H9 (cell line): Measurements from ENCODE around the gene BBOX1. TPM values are rescaled to one million over a fixed set of nuclear protein-coding genes. Genes with fewer than 3 reads are reported as not detected.

Experiments used
- DNase-seq: peaks from one replicate; pipeline ENCODE4 v3.0.0-alpha.2; 2017
- H2AFZ ChIP-seq: one replicate; pipeline ENCODE4 v1.6.1; 2013; ENCODE audit warnings: mild to moderate bottlenecking, low read length, control low read depth, moderate library complexity
- H2AK5ac ChIP-seq: 2 replicates; pipeline ENCODE4 v1.6.1; 2013; ENCODE audit warnings: low read length, control low read depth, mixed read lengths; ENCODE audit not compliant: insufficient read length
- H2BK120ac ChIP-seq: one replicate; pipeline ENCODE4 v1.6.1; 2013; ENCODE audit warnings: low read depth, mild to moderate bottlenecking, low read length, control low read depth, inconsistent platforms; ENCODE audit not compliant: poor library complexity, severe bottlenecking
- H2BK12ac ChIP-seq: 2 replicates; pipeline ENCODE4 v1.6.1; 2013; ENCODE audit warnings: low read length, control low read depth, mixed read lengths, low read depth; ENCODE audit not compliant: insufficient read length
- H2BK15ac ChIP-seq: 2 replicates; pipeline ENCODE4 v1.6.1; 2013; ENCODE audit warnings: low read depth, low read length, control low read depth
- H2BK20ac ChIP-seq: one replicate; pipeline ENCODE4 v1.6.1; 2013; ENCODE audit warnings: low read depth, mild to moderate bottlenecking, low read length, control low read depth, inconsistent platforms; ENCODE audit not compliant: poor library complexity, severe bottlenecking
- H2BK5ac ChIP-seq: 2 replicates; pipeline ENCODE4 v1.6.1; 2013; ENCODE audit warnings: low read length, control low read depth, mixed read lengths; ENCODE audit not compliant: insufficient read length
- H3K14ac ChIP-seq: 2 replicates; pipeline ENCODE4 v1.6.1; 2013; ENCODE audit warnings: low read length, control low read depth; ENCODE audit not compliant: insufficient read depth
- H3K18ac ChIP-seq: 2 replicates; pipeline ENCODE4 v1.6.1; 2013; ENCODE audit warnings: low read depth, mild to moderate bottlenecking, mixed read lengths, low read length, control low read depth; ENCODE audit not compliant: insufficient read length
- H3K23ac ChIP-seq: 2 replicates; pipeline ENCODE4 v1.6.1; 2013; ENCODE audit warnings: low read length, control low read depth, mixed read lengths, low read depth; ENCODE audit not compliant: insufficient read length
- H3K23me2 ChIP-seq: 2 replicates; pipeline ENCODE4 v1.6.1; 2013; ENCODE audit warnings: low read depth, mild to moderate bottlenecking, mixed read lengths, low read length, control low read depth; ENCODE audit not compliant: insufficient read length, poor library complexity, severe bottlenecking
- H3K27ac ChIP-seq: 2 replicates; pipeline ENCODE4 v1.5.1; 2013; ENCODE audit warnings: low read length, control low read depth, mixed read lengths, low read depth; ENCODE audit not compliant: insufficient read length
- H3K27me3 ChIP-seq: 2 replicates; pipeline ENCODE4 v1.6.1; 2013; ENCODE audit warnings: low read length, control low read depth, inconsistent platforms; ENCODE audit not compliant: insufficient read depth
- H3K4ac ChIP-seq: 2 replicates; pipeline ENCODE4 v1.6.1; 2013; ENCODE audit warnings: low read depth, mild to moderate bottlenecking, control low read depth, inconsistent platforms, low read length, moderate library complexity
- H3K4me1 ChIP-seq: 2 replicates; pipeline ENCODE4 v1.6.1; 2013; ENCODE audit warnings: low read length, control low read depth, inconsistent platforms; ENCODE audit not compliant: insufficient read depth
- H3K4me2 ChIP-seq: 2 replicates; pipeline ENCODE4 v1.6.1; 2013; ENCODE audit warnings: low read length, control low read depth, mixed read lengths; ENCODE audit not compliant: insufficient read length, insufficient read depth
- H3K56ac ChIP-seq: 2 replicates; pipeline ENCODE4 v1.6.1; 2013; ENCODE audit warnings: low read depth, mild to moderate bottlenecking, mixed read lengths, low read length, control low read depth; ENCODE audit not compliant: insufficient read length
- H3K79me1 ChIP-seq: 2 replicates; pipeline ENCODE4 v1.6.1; 2013; ENCODE audit warnings: low read depth, mild to moderate bottlenecking, moderate library complexity, low read length, control low read depth, inconsistent platforms; ENCODE audit not compliant: insufficient read depth, poor library complexity, severe bottlenecking
- H3K79me2 ChIP-seq: 2 replicates; pipeline ENCODE4 v1.6.1; 2013; ENCODE audit warnings: low read length, control low read depth, inconsistent platforms; ENCODE audit not compliant: insufficient read depth
- H3K9ac ChIP-seq: 2 replicates; pipeline ENCODE4 v1.6.1; 2013; ENCODE audit warnings: low read length, control low read depth, mixed read lengths; ENCODE audit not compliant: insufficient read length; ENCODE audit errors: extremely low read depth
- H3K9me3 ChIP-seq: one replicate; pipeline ENCODE4 v1.6.1; 2013; ENCODE audit warnings: low read depth, low read length, inconsistent platforms; ENCODE audit not compliant: control insufficient read depth
- H3T11ph ChIP-seq: one replicate; pipeline ENCODE4 v1.6.1; 2013; ENCODE audit warnings: mild to moderate bottlenecking, low read length, control low read depth, inconsistent platforms
- H4K20me1 ChIP-seq: one replicate; pipeline ENCODE4 v1.6.1; 2013; ENCODE audit not compliant: control insufficient read depth, insufficient read length, insufficient read depth
- H4K5ac ChIP-seq: 2 replicates; pipeline ENCODE4 v1.6.1; 2013; ENCODE audit warnings: low read depth, mild to moderate bottlenecking, mixed read lengths, low read length, control low read depth; ENCODE audit not compliant: insufficient read length
- H4K8ac ChIP-seq: replicated peaks from 2 replicates; pipeline ENCODE4 v1.6.1; 2013; ENCODE audit warnings: low read length, control low read depth, mixed read lengths, low read depth; ENCODE audit not compliant: insufficient read length
- H4K91ac ChIP-seq: 2 replicates; pipeline ENCODE4 v1.6.1; 2013; ENCODE audit warnings: low read depth, mild to moderate bottlenecking, moderate library complexity, mixed read lengths, low read length, control low read depth; ENCODE audit not compliant: insufficient read length
- H3K27ac Mint-ChIP-seq, 3 experiments: 2 replicates in 2 of 3; 3 replicates in 1 of 3; pipeline ENCODE4 v1.8.0; 2020 to 2021; ENCODE audit warnings: mixed read lengths in 3 of 3, mild to moderate bottlenecking in 1 of 3, moderate library complexity in 1 of 3
- H3K27me3 Mint-ChIP-seq: 2 replicates; pipeline ENCODE4 v1.8.0; 2021; ENCODE audit warnings: low read depth, mild to moderate bottlenecking, moderate library complexity, mixed read lengths
- H3K36me3 Mint-ChIP-seq, 3 experiments: 2 replicates in 2 of 3; 3 replicates in 1 of 3; pipeline ENCODE4 v1.8.0; 2020 to 2021; ENCODE audit warnings: low read depth in 3 of 3, mixed read lengths in 3 of 3; ENCODE audit not compliant: insufficient read depth in 1 of 3
- H3K4me1 Mint-ChIP-seq, 2 experiments: 2 replicates each; pipeline ENCODE4 v1.8.0; 2020; ENCODE audit warnings: mixed read lengths in 2 of 2
- H3K4me3 Mint-ChIP-seq, 2 experiments: 2 replicates in 1 of 2; 3 replicates in 1 of 2; pipeline ENCODE4 v1.8.0; 2020 to 2021; ENCODE audit warnings: mild to moderate bottlenecking in 2 of 2, mixed read lengths in 2 of 2, moderate library complexity in 1 of 2
- H3K9me3 Mint-ChIP-seq, 2 experiments: 2 replicates in 1 of 2; 3 replicates in 1 of 2; pipeline ENCODE4 v1.8.0; 2020; ENCODE audit warnings: mild to moderate bottlenecking in 2 of 2, mixed read lengths in 2 of 2, moderate library complexity in 1 of 2
- CTCF ChIP-seq: fragments of 200-600 bp; sonication (generic); conservative IDR thresholded peaks from 3 replicates; pipeline ENCODE4 v1.8.0; 2021; ENCODE audit warnings: antibody characterized with exemption, mild to moderate bottlenecking
- WGBS: extraction: QIAGEN DNeasy Blood & Tissue Kit; methylation state at CpG from one replicate; pipeline ENCODE4 v1.1.7; 2013; ENCODE audit warnings: missing lambda C conversion rate, low lambda C conversion rate, mixed read lengths; ENCODE audit not compliant: insufficient read length; ENCODE audit errors: extremely low coverage; 5-methylcytosine and 5-hydroxymethylcytosine counted together
- total RNA-seq: library from RNA; stranded (reverse); gene quantifications from 2 replicates; pipeline ENCODE4 v1.2.1, GENCODE V29; 2021

The BBOX1 gene
- total RNA-seq, 1 experiment from 2014 or later: not detected

GRCh38 chr11:27095059-27095458 is 54.4 kb downstream of the BBOX1 start:
- no peak overlapping the region for H3K27ac ChIP-seq
- H4K5ac ChIP-seq: no peak overlapping the region
- H3K23me2 ChIP-seq: no peaks in the 10 kb centered on the region
- H3T11ph ChIP-seq: no peak overlapping the region
- WGBS: no CpG with 5 or more reads among the region's 2 CpGs
- H3K4me3 Mint-ChIP-seq: no peak overlapping the region
- H2BK15ac ChIP-seq: no peak overlapping the region
- H2AK5ac ChIP-seq: no peak overlapping the region
- H3K79me1 ChIP-seq: no peaks in the 10 kb centered on the region
- no peak overlapping the region for H2BK5ac ChIP-seq
- no peaks in the 10 kb centered on the region for H3K4me1 ChIP-seq
- H3K4me1 Mint-ChIP-seq: no peaks in the 10 kb centered on the region
- H3K9me3 ChIP-seq: no peaks in the 10 kb centered on the region
- H3K27ac Mint-ChIP-seq: no peak overlapping the region
- H3K79me2 ChIP-seq: no peaks in the 10 kb centered on the region
- H4K20me1 ChIP-seq: no peaks in the 10 kb centered on the region
- H3K4me2 ChIP-seq: no peak overlapping the region
- no peak overlapping the region for H3K23ac ChIP-seq
- H3K18ac ChIP-seq: no peak overlapping the region
- H3K9me3 Mint-ChIP-seq: peaks cover 5 to 8% of the 10 kb centered on the region in 2 experiments
- H4K8ac ChIP-seq: no peak overlapping the region
- H3K56ac ChIP-seq: no peak overlapping the region
- H3K14ac ChIP-seq: no peak overlapping the region
- no peak overlapping the region for H2BK12ac ChIP-seq
- H3K4ac ChIP-seq: no peak overlapping the region
- peaks cover 4 to 14% (median 8%) of the 10 kb centered on the region in 3 experiments for H3K36me3 Mint-ChIP-seq
- no peak overlapping the region for H2BK20ac ChIP-seq
- DNase-seq: no peak
- no peak overlapping the region for H2BK120ac ChIP-seq
- no peaks in the 10 kb centered on the region for H3K27me3 ChIP-seq
- no peak overlapping the region for H2AFZ ChIP-seq
- no peak overlapping the region for H3K9ac ChIP-seq
- no peaks in the 10 kb centered on the region for H3K27me3 Mint-ChIP-seq
- no peak overlapping the region for H4K91ac ChIP-seq
- TF ChIP-seq CTCF: no peak
